NT2/D1 (cell line): ENCODE results near the gene NOL4L.
A peak's percentile ranks its signal among the peaks of the same experiment; 100 is the strongest.

Source experiments
- DNase-seq: peaks from one replicate; pipeline ENCODE4 v3.0.0-alpha.2; 2011; ENCODE audit warnings: low read depth, low spot score
- H3K27me3 ChIP-seq: 2 replicates; pipeline ENCODE4 v1.6.0; 2011; ENCODE audit warnings: mild to moderate bottlenecking; ENCODE audit not compliant: insufficient read length, insufficient read depth
- H3K36me3 ChIP-seq: 2 replicates; pipeline ENCODE4 v1.6.1; 2011; ENCODE audit warnings: mild to moderate bottlenecking, low read length, mixed read lengths; ENCODE audit not compliant: insufficient read depth, insufficient read length
- H3K4me1 ChIP-seq: 2 replicates; pipeline ENCODE4 v1.5.1; 2011; ENCODE audit not compliant: insufficient read depth, insufficient read length
- H3K4me3 ChIP-seq: 2 replicates; pipeline ENCODE4 v1.5.1; 2011; ENCODE audit warnings: low read depth; ENCODE audit not compliant: insufficient read length
- H3K9ac ChIP-seq: 2 replicates; pipeline ENCODE4 v1.6.0; 2011; ENCODE audit warnings: low read depth; ENCODE audit not compliant: insufficient read length
- H3K9me3 ChIP-seq: 2 replicates; pipeline ENCODE4 v1.5.1; 2011; ENCODE audit warnings: mild to moderate bottlenecking, low read length; ENCODE audit not compliant: insufficient read depth
- SUZ12 ChIP-seq: IDR thresholded peaks from 2 replicates; pipeline ENCODE4 v1.6.1; 2011; ENCODE audit not compliant: insufficient read length, insufficient read depth; ENCODE audit errors: extremely low read depth
- YY1 ChIP-seq: IDR thresholded peaks from 2 replicates; pipeline ENCODE4 v1.6.1; 2011; ENCODE audit not compliant: insufficient read length, insufficient read depth
- ZNF274 ChIP-seq: IDR thresholded peaks from 2 replicates; pipeline ENCODE4 v1.6.1; 2011; ENCODE audit warnings: mild to moderate bottlenecking, low read depth, low read length

Gene NOL4L

GRCh38 chr20:32527052-32527446, 58.1 kb downstream of the NOL4L start:
- no peaks in the 10 kb centered on the region for H3K9me3 ChIP-seq
- no peak for TF ChIP-seq YY1
- TF ChIP-seq SUZ12 = no peak
- TF ChIP-seq ZNF274 = no peak
- H3K36me3 ChIP-seq = peaks cover 5% of the 10 kb centered on the region
- no peaks in the 10 kb centered on the region for H3K27me3 ChIP-seq
- no peak for DNase-seq
- peaks cover 25% of the 10 kb centered on the region for H3K4me1 ChIP-seq
- no peak overlapping the region for H3K4me3 ChIP-seq
- H3K9ac ChIP-seq = no peak overlapping the region

GRCh38 chr20:32526541-32526940, 58.6 kb downstream of the NOL4L start:
- no peak for DNase-seq
- Histone ChIP-seq H3K9ac (no peak overlapping the region), H3K36me3 (peaks cover 5% of the 10 kb centered on the region), H3K9me3 (no peaks in the 10 kb centered on the region), H3K4me3 (no peak overlapping the region), H3K4me1 (peaks cover 27% of the 10 kb centered on the region), H3K27me3 (no peaks in the 10 kb centered on the region)
- TF ChIP-seq SUZ12 (no peak), YY1 (no peak), ZNF274 (no peak)

DNA sequence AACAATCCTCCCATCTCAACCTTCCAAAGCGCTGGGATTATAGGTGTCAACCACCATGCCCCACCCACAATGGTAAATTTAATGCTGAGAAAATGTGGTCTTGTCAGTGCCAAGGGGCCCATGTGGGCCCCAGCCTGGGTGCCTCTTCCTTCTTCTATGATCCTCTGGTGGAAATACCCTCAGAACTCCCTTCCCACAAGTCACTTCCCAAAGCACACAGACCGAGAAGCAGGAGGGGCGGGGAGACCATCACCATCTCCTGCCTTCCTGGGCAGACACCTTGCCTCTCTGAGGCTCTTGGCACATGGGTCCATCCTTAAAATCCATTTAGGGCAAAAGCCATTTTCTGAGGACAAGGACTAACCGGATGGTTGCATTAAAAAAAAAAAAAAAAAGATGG, 59.0 kb downstream of the NOL4L start:
- Histone ChIP-seq H3K36me3 (peaks cover 5% of the 10 kb centered on the region), H3K27me3 (no peaks in the 10 kb centered on the region), H3K4me3 (no peak overlapping the region), H3K4me1 (peaks cover 27% of the 10 kb centered on the region), H3K9me3 (no peaks in the 10 kb centered on the region), H3K9ac (no peak overlapping the region)
- TF ChIP-seq SUZ12 (no peak), ZNF274 (no peak), YY1 (no peak)
- no peak for DNase-seq

- TF ChIP-seq SUZ12 (no peak), ZNF274 (no peak), YY1 (no peak)
- no peak for DNase-seq
- peaks cover 9% of the 10 kb centered on the region for H3K36me3 ChIP-seq
Observed at GRCh38 chr20:32524829-32525501, 60.2 kb downstream of the NOL4L start.

GRCh38 chr20:32523613-32524213, 61.4 kb downstream of the NOL4L start:
- H3K4me1 ChIP-seq = peaks cover 27% of the 10 kb centered on the region
- H3K9ac ChIP-seq = peak overlapping the region; percentile 67

More at GRCh38 chr20:32524829-32525501, 60.2 kb downstream of the NOL4L start:
- Histone ChIP-seq H3K9ac (no peak overlapping the region), H3K4me3 (no peak overlapping the region), H3K4me1 (peaks cover 27% of the 10 kb centered on the region), H3K9me3 (no peaks in the 10 kb centered on the region), H3K27me3 (no peaks in the 10 kb centered on the region)

GRCh38 chr20:32522776-32523612, 62.1 kb downstream of the NOL4L start:
- H3K4me1 ChIP-seq = peaks cover 25% of the 10 kb centered on the region

More at GRCh38 chr20:32523613-32524213, 61.4 kb downstream of the NOL4L start:
- no peaks in the 10 kb centered on the region for H3K9me3 ChIP-seq
- TF ChIP-seq YY1 (no peak), SUZ12 (no peak), ZNF274 (no peak)
- peaks cover 14% of the 10 kb centered on the region for H3K36me3 ChIP-seq
- no peak for DNase-seq
- H3K4me3 ChIP-seq = no peak overlapping the region
- no peaks in the 10 kb centered on the region for H3K27me3 ChIP-seq

DNA sequence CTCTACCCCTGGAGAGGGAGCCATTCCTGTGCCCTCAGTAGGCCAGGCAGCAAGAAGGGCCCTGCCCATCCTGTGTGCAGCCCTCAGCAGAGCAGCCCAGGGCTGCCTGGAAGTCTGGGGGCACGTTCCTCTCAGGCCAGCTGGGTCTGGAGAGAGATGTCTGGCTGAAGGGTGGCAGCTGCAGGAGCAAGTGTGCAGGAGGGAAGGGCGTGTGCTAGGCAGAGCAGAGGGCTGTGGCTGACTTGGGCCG, 62.7 kb downstream of the NOL4L start:
- Histone ChIP-seq H3K9ac (peak overlapping the region; percentile 42), H3K36me3 (peaks cover 16% of the 10 kb centered on the region), H3K4me1 (peaks cover 24% of the 10 kb centered on the region), H3K9me3 (no peaks in the 10 kb centered on the region), H3K27me3 (no peaks in the 10 kb centered on the region), H3K4me3 (no peak overlapping the region)
- TF ChIP-seq SUZ12 = no peak
- no peak for TF ChIP-seq ZNF274
- no peak for TF ChIP-seq YY1
- no peak for DNase-seq

More at GRCh38 chr20:32522776-32523612, 62.1 kb downstream of the NOL4L start:
- DNase-seq = no peak
- Histone ChIP-seq H3K27me3 (no peaks in the 10 kb centered on the region), H3K4me3 (no peak overlapping the region), H3K9me3 (no peaks in the 10 kb centered on the region), H3K9ac (peak overlapping the region; percentile 42), H3K36me3 (peaks cover 16% of the 10 kb centered on the region)
- TF ChIP-seq SUZ12 (no peak), YY1 (no peak), ZNF274 (no peak)
